Loucy (cell line): ENCODE results near the gene LKAAEAR1.

Source experiments
- EZH2phosphoT487 ChIP-seq: fragments of 200-600 bp; IDR thresholded peaks from 2 replicates; pipeline ENCODE4 v1.6.1; 2018; ENCODE audit warnings: antibody characterized with exemption, mild to moderate bottlenecking, moderate library complexity, borderline replicate concordance
- TF ChIP-seq, protein P1 (sequence below): fragments of 200-600 bp; sonication (generic); conservative IDR thresholded peaks from 2 replicates; pipeline ENCODE4 v1.5.1; 2014; ENCODE audit warnings: mild to moderate bottlenecking, antibody characterized with exemption, low read length

DNA sequence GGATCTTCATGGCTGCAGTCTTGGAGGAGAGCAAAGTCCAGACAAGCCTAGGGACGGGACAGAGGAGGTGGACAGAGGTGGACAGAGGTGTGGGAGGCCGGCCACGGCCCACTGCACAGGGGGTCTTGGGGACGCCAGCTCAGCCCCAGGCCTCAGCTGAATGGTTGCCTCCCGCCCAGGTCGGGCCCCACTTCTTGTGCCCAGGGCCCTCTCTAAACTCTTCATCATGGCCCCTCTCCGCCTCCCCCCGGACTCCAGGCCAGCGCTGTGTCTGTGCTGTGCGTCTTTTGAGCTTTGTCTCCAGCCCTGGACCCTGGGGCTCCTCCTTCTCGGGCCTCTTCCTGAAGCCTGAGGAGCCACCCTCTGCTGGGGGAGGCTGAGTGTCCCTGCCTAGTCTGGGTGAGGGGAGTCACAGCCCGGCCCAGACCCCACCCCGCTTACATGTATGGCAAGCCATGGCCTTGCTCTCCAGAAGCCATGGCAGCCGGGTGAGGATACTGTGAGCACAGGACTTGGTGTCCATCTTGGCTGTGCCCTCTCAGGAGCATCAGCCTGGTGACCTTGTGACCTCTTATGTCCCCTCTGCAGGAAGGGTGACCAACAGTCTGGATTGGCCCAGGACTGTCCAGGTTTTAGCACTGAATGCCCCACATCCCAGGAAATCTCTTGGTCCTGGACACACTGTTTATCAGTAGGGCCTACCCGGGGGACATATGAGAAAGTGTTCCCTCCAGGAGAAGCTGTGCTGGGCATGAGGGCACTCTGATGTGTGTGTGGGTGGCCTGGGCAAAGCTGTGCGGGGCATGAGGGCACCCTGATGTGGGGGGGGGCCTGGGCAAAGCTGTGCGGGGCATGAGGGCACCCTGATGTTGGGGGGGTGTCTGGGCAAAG is 32.6 kb upstream of the LKAAEAR1 start:
- TF ChIP-seq, protein P1, sequence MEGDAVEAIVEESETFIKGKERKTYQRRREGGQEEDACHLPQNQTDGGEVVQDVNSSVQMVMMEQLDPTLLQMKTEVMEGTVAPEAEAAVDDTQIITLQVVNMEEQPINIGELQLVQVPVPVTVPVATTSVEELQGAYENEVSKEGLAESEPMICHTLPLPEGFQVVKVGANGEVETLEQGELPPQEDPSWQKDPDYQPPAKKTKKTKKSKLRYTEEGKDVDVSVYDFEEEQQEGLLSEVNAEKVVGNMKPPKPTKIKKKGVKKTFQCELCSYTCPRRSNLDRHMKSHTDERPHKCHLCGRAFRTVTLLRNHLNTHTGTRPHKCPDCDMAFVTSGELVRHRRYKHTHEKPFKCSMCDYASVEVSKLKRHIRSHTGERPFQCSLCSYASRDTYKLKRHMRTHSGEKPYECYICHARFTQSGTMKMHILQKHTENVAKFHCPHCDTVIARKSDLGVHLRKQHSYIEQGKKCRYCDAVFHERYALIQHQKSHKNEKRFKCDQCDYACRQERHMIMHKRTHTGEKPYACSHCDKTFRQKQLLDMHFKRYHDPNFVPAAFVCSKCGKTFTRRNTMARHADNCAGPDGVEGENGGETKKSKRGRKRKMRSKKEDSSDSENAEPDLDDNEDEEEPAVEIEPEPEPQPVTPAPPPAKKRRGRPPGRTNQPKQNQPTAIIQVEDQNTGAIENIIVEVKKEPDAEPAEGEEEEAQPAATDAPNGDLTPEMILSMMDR, result no peak
- no peak for TF ChIP-seq EZH2phosphoT487
